Ascending aorta (tissue), 2 donors: Measurements from ENCODE around the gene CCSER1. TPM values are rescaled to one million over a fixed set of nuclear protein-coding genes. Genes with fewer than 3 reads are reported as not detected.

Experiments
- DNase-seq, 2 donors: peaks; one replicate each; pipeline ENCODE4 v3.0.0-alpha.2; 2019; ENCODE audit warnings: low spot score in 2 of 2
- H3K27ac ChIP-seq, 2 donors: fragments of 200-600 bp; sonication (generic); one replicate each; pipeline ENCODE4 v1.5.1; 2016 to 2017; ENCODE audit warnings: mild to moderate bottlenecking in 1 of 2
- H3K27me3 ChIP-seq: fragments of 200-600 bp; sonication (generic); one replicate; pipeline ENCODE4 v1.5.1; 2017
- H3K36me3 ChIP-seq, 2 donors: fragments of 200-600 bp; sonication (generic); one replicate each; pipeline ENCODE4 v1.5.1; 2016
- H3K4me1 ChIP-seq, 2 donors: fragments of 200-600 bp; sonication (generic); one replicate each; pipeline ENCODE4 v1.5.1; 2016 to 2017; ENCODE audit warnings: mild to moderate bottlenecking in 1 of 2
- H3K4me3 ChIP-seq, 2 donors: fragments of 200-600 bp; sonication (generic); one replicate each; pipeline ENCODE4 v1.5.1; 2016 to 2017; ENCODE audit warnings: mild to moderate bottlenecking in 1 of 2
- H3K9me3 ChIP-seq, 2 donors: fragments of 200-600 bp; sonication (generic); one replicate each; pipeline ENCODE4 v1.5.1; 2016
- CTCF ChIP-seq, 3 experiments: fragments of 200-600 bp in 2 of 3; fragments of 450-650 bp in 1 of 3; sonication (generic) in 2 of 3; IDR thresholded peaks; one replicate each; pipeline ENCODE4 v1.5.1; 2016 to 2019; ENCODE audit warnings: antibody characterized with exemption in 3 of 3, mild to moderate bottlenecking in 1 of 3, moderate library complexity in 1 of 3
- intact Hi-C: fragments of 100-400 bp; cut with DNase I; formaldehyde crosslinking; loops from one replicate; pipeline ENCODE4 v1.15.1; 2023
- total RNA-seq: library from RNA; depleted of rRNA; stranded (reverse); fragments of >200 nt; gene quantifications from one replicate; pipeline ENCODE4 v1.1.0, GENCODE V29; 2016

The CCSER1 gene
- total RNA-seq, 1 donor from 2014 or later, result 8.9 TPM

DNA sequence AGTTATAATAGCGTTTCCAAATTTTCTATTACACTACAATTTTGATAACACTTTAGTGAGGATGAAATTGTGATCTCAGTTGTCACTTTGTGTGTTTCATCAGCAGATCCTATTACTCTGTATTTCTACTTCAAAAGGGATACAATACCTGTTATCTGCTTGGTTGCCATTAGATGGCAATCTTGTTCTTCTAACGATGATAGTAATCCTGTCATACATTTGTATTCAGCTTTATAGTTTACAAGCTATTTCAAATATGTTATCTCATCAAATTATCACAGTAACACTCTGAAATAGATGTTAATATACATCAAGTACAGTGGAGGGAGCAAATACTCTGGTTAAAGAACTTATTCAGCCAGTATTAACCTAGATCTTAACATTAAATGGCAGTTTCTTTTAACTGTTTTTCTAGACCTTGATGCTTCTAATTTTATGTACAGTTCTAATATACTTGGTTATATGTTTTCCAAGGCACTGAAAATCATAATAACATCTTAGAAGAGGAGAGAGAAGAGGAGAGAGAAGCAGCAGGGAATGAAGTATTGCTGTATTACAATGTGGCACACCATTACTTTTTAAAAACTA lies 292.0 kb downstream of the CCSER1 start:
- no peak overlapping the region for H3K27ac ChIP-seq
- H3K27me3 ChIP-seq, result no peaks in the 10 kb centered on the region
- no peak overlapping the region for H3K4me3 ChIP-seq
- H3K4me1 ChIP-seq, result no peaks in the 10 kb centered on the region
- DNase-seq, result no peak
- peak in 1 of 3 experiments; percentile 34 for TF ChIP-seq CTCF (IDR thresholded peaks at IDR 0.05)
- no peaks in the 10 kb centered on the region for H3K36me3 ChIP-seq
- intact Hi-C loops, result no loop called here
- no peaks in the 10 kb centered on the region for H3K9me3 ChIP-seq

DNA sequence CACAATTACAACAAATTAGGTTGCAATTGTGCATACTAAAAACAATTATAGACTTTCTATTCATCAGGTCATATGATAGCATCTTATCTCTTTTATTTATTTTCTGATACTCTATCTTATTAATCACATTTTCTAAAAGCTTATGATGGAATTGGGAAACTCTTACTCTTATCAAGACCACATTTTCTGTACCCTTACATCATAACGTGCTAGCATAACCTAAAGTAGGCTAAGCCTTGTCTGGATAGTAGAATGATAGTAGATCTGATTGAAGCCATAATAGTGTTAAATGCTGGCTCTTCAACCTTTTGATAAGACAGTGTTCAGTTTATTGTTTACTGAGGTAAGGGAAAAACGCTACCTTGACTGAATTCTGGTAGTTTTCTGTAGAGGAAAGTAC lies 294.0 kb downstream of the CCSER1 start:
- no peaks in the 10 kb centered on the region for H3K9me3 ChIP-seq
- no peaks in the 10 kb centered on the region for H3K27me3 ChIP-seq
- H3K4me1 ChIP-seq, result no peaks in the 10 kb centered on the region
- TF ChIP-seq CTCF (IDR thresholded peaks at IDR 0.05), result no peak
- DNase-seq, result no peak
- no peak overlapping the region for H3K4me3 ChIP-seq
- intact Hi-C loops, result no loop called here
- H3K36me3 ChIP-seq, result no peaks in the 10 kb centered on the region
- no peak overlapping the region for H3K27ac ChIP-seq

GRCh38 chr4:90425893-90426292 lies 298.7 kb downstream of the CCSER1 start:
- DNase-seq, result no peak
- H3K27me3 ChIP-seq, result no peaks in the 10 kb centered on the region
- no peaks in the 10 kb centered on the region for H3K4me1 ChIP-seq
- H3K27ac ChIP-seq, result no peak overlapping the region
- no peaks in the 10 kb centered on the region for H3K36me3 ChIP-seq
- intact Hi-C loops, result no loop called here
- H3K4me3 ChIP-seq, result no peak overlapping the region
- no peaks in the 10 kb centered on the region for H3K9me3 ChIP-seq
- TF ChIP-seq CTCF (IDR thresholded peaks at IDR 0.05), result no peak

DNA sequence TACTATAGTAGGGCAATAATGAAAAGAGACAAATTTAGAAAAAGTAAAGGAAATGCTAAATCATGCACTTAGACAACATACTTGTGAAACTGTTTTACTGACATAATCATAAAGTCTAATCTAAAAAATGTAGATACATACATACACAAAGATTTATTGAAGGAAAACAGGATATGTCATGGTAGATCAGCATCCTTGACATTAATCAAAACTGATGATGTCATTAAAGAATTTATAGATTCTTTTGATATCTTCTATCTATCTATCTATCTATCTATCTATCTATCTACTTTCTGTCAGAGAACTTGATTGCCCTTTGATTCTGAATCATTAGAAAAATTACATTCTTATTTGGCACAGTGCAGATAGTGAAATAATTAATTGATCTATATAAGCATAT lies 311.3 kb downstream of the CCSER1 start:
- H3K27me3 ChIP-seq, result no peaks in the 10 kb centered on the region
- no peaks in the 10 kb centered on the region for H3K4me1 ChIP-seq
- no peak overlapping the region for H3K4me3 ChIP-seq
- no peak for TF ChIP-seq CTCF (IDR thresholded peaks at IDR 0.05)
- intact Hi-C loops, result no loop called here
- no peaks in the 10 kb centered on the region for H3K9me3 ChIP-seq
- H3K36me3 ChIP-seq, result no peaks in the 10 kb centered on the region
- DNase-seq, result no peak
- no peak overlapping the region for H3K27ac ChIP-seq

GRCh38 chr4:90441770-90442169 lies 314.6 kb downstream of the CCSER1 start:
- intact Hi-C loops, result no loop called here
- no peak overlapping the region for H3K4me3 ChIP-seq

More at GRCh38 chr4:90441770-90442169, 314.6 kb downstream of the CCSER1 start:
- Histone ChIP-seq H3K9me3 (no peaks in the 10 kb centered on the region), H3K4me1 (no peaks in the 10 kb centered on the region), H3K27ac (no peak overlapping the region), H3K36me3 (no peaks in the 10 kb centered on the region), H3K27me3 (no peaks in the 10 kb centered on the region)
- TF ChIP-seq CTCF (IDR thresholded peaks at IDR 0.05), result no peak
- DNase-seq, result no peak
